GM18951 (cell line): ENCODE data around the gene PTPRF.

ENCODE experiments used
- POLR2A ChIP-seq: IDR thresholded peaks from 4 replicates; pipeline ENCODE4 v1.6.1; 2011; ENCODE audit warnings: mild to moderate bottlenecking; ENCODE audit not compliant: insufficient read length, insufficient read depth; ENCODE audit errors: extremely low read depth
- in situ Hi-C: fragments of 300-500 bp; cut with MboI; formaldehyde crosslinking; loops from one replicate; pipeline ENCODE4 v1.12.0; 2022; ENCODE audit warnings: low sequenced_read_pairs, mixed read lengths, inconsistent platforms; ENCODE audit not compliant: unreplicated experiment

PTPRF gene

GRCh38 chr1:43522776-43523480 lies 7.8 kb upstream of the PTPRF start:
- no peak for TF ChIP-seq POLR2A
- in situ Hi-C loops, result no loop called here

GRCh38 chr1:43524804-43525203 lies 5.9 kb upstream of the PTPRF start:
- no peak for TF ChIP-seq POLR2A
- in situ Hi-C loops, result loop anchor here (25.0 kb wide), 1 partner anchor 512 kb away; the partner anchor contains the start of gene SLC6A9

GRCh38 chr1:43526002-43526401 lies 4.7 kb upstream of the PTPRF start:
- in situ Hi-C loops, result loop anchor here (25.0 kb wide), 1 partner anchor 511 kb away; the partner anchor contains the start of gene SLC6A9
- TF ChIP-seq POLR2A, result no peak

GRCh38 chr1:43527111-43527878 lies 3.4 kb upstream of the PTPRF start:
- no peak for TF ChIP-seq POLR2A
- in situ Hi-C loops, result loop anchor here (25.0 kb wide), 1 partner anchor 510 kb away; the partner anchor contains the start of gene SLC6A9

GRCh38 chr1:43529206-43529731 lies 1.4 kb upstream of the PTPRF start:
- no peak for TF ChIP-seq POLR2A
- in situ Hi-C loops, result loop anchor here (25.0 kb wide), 1 partner anchor 508 kb away; the partner anchor contains the start of gene SLC6A9

- in situ Hi-C loops, result loop anchor here (10.0 to 25.0 kb wide), 2 partner anchors 403 to 506 kb away; partner anchors contain the start of genes ARTN and SLC6A9
- no peak for TF ChIP-seq POLR2A
Observed at GRCh38 chr1:43531107-43531905, 623 bp downstream of the PTPRF start.

GRCh38 chr1:43531906-43532584 lies 1.4 kb downstream of the PTPRF start:
- in situ Hi-C loops, result loop anchor here (10.0 to 25.0 kb wide), 2 partner anchors 403 to 505 kb away; partner anchors contain the start of genes ARTN and SLC6A9
- TF ChIP-seq POLR2A, result no peak

- TF ChIP-seq POLR2A, result no peak
- in situ Hi-C loops, result loop anchor here (10.0 to 25.0 kb wide), 2 partner anchors 402 to 505 kb away; partner anchors contain the start of genes ARTN and SLC6A9
Observed at GRCh38 chr1:43532716-43533115, 2.0 kb downstream of the PTPRF start.

- in situ Hi-C loops, result loop anchor here (10.0 to 25.0 kb wide), 2 partner anchors 401 to 504 kb away; partner anchors contain the start of genes ARTN and SLC6A9
- no peak for TF ChIP-seq POLR2A
Observed at GRCh38 chr1:43533584-43533983, 2.9 kb downstream of the PTPRF start.

- no peak for TF ChIP-seq POLR2A
- in situ Hi-C loops, result loop anchor here (10.0 to 25.0 kb wide), 2 partner anchors 401 to 503 kb away; partner anchors contain the start of genes ARTN and SLC6A9
Observed at GRCh38 chr1:43534256-43534655, 3.6 kb downstream of the PTPRF start.

- in situ Hi-C loops, result loop anchor here (10.0 to 25.0 kb wide), 2 partner anchors 398 to 501 kb away; partner anchors contain the start of genes ARTN and SLC6A9
Observed at GRCh38 chr1:43536196-43536863, 5.6 kb downstream of the PTPRF start.

More at GRCh38 chr1:43536196-43536863, 5.6 kb downstream of the PTPRF start:
- no peak for TF ChIP-seq POLR2A
